ENCODE data around the gene TPSB2. TPM values are rescaled to one million over a fixed set of nuclear protein-coding genes. Genes with fewer than 3 reads are reported as not detected.

The TPSB2 gene
- total and polyA plus RNA-seq, 9 of the 15 experiments (the other 6 are each of a cell fraction or from before 2014, with no cell fraction given), result 0.18 TPM; not detected in 8

- H3K4me2 ChIP-seq (ENCODE audit: insufficient read depth, low read length), result no peak overlapping the region
- H3K9ac ChIP-seq (ENCODE audit: insufficient read depth in 1 of 2, low read depth in 2 of 2, low read length in 2 of 2), result no peak overlapping the region
- H3K4me3 ChIP-seq, result no peak overlapping the region
- DNase-seq (ENCODE audit: extremely low read depth in 1 of 4, low spot score in 3 of 4) (no peak), FAIRE-seq (no peak), ATAC-seq (no peak)
- 19% methylated on average over 18 of the region's 18 CpGs for WGBS (ENCODE audit: insufficient coverage, low coverage, missing lambda C conversion rate)
- H4K20me1 ChIP-seq (replicated peaks; ENCODE audit: control insufficient read depth, insufficient read depth, low read length), result peaks cover 15% of the 10 kb centered on the region
- H3K27me3 ChIP-seq (ENCODE audit: control insufficient read depth in 2 of 2, insufficient read depth in 2 of 2, low read length in 2 of 2), result peaks cover 12 to 65% of the 10 kb centered on the region in 2 experiments; a peak in 3 of 5 replicates
- H3K9me1 ChIP-seq (ENCODE audit: control insufficient read depth, insufficient read depth, low read length), result no peaks in the 10 kb centered on the region
- in situ Hi-C loops (cut with MboI), result no loop called here
- ChIA-PET CTCF (ENCODE audit: low intra/inter-chr PET ratio) (no interaction called here), POLR2A (no interaction called here)
- no peak overlapping the region for H2AFZ ChIP-seq (ENCODE audit: low read depth, low read length)
- no peaks in the 10 kb centered on the region for H3K36me3 ChIP-seq (ENCODE audit: control insufficient read depth, insufficient read depth, low read length)
- H3K4me1 ChIP-seq (replicated peaks in 1 of 2; ENCODE audit: control insufficient read depth in 2 of 2, insufficient read depth in 2 of 2, low read length in 2 of 2), result peaks cover 0 to 58% of the 10 kb centered on the region in 2 experiments; a peak in 2 of 5 replicates
- H3K27ac ChIP-seq (ENCODE audit: extremely low read depth, low read depth, low read length), result no peak overlapping the region
- intact Hi-C loops (cut with micrococcal nuclease), result no loop called here
- BruUV-seq (replicated peaks), result no TSS peak
- H3K9me3 ChIP-seq (replicated peaks; ENCODE audit: control insufficient read depth, insufficient read depth, low read depth, low read length), result no peaks in the 10 kb centered on the region
- no peak for TF ChIP-seq MTA1 (IDR thresholded peaks at IDR 0.05; ENCODE audit: borderline replicate concordance)
- peak; percentile 91 for TF ChIP-seq ZNF146 (CRISPR knock-in tag; IDR thresholded peaks at IDR 0.05; ENCODE audit: unreplicated experiment)
- no peak for TF ChIP-seq SIN3A (IDR thresholded peaks at IDR 0.05; ENCODE audit: borderline replicate concordance in 2 of 2, control insufficient read depth in 1 of 2, low read depth in 2 of 2, low read length in 2 of 2)
- H3K79me2 ChIP-seq (ENCODE audit: control insufficient read depth, insufficient read depth, low read length), result no peaks in the 10 kb centered on the region
These were observed 45.0 kb downstream of the TPSB2 start for GRCh38 chr16:1184980-1185379.

- ATAC-seq, result no peak
- 5% methylated on average over 21 of the region's 26 CpGs for WGBS (ENCODE audit: insufficient coverage, low coverage, missing lambda C conversion rate)
- H3K9ac ChIP-seq (ENCODE audit: insufficient read depth in 1 of 2, low read depth in 2 of 2, low read length in 2 of 2), result no peak overlapping the region
- BruUV-seq (replicated peaks), result no TSS peak
- DNase-seq (ENCODE audit: extremely low read depth in 1 of 4, low spot score in 3 of 4), result no peak
- peaks cover 15% of the 10 kb centered on the region for H4K20me1 ChIP-seq (replicated peaks; ENCODE audit: control insufficient read depth, insufficient read depth, low read length)
- no peaks in the 10 kb centered on the region for H3K9me3 ChIP-seq (replicated peaks; ENCODE audit: control insufficient read depth, insufficient read depth, low read depth, low read length)
- ChIA-PET POLR2A (no interaction called here), CTCF (ENCODE audit: low intra/inter-chr PET ratio) (no interaction called here)
- H3K9me1 ChIP-seq (ENCODE audit: control insufficient read depth, insufficient read depth, low read length), result no peaks in the 10 kb centered on the region
- H3K4me3 ChIP-seq, result no peak overlapping the region
- no peak for FAIRE-seq
- in situ Hi-C loops (cut with MboI), result no loop called here
- no peaks in the 10 kb centered on the region for H3K36me3 ChIP-seq (ENCODE audit: control insufficient read depth, insufficient read depth, low read length)
- no peak overlapping the region for H3K27ac ChIP-seq (ENCODE audit: extremely low read depth, low read depth, low read length)
- peaks cover 0 to 60% of the 10 kb centered on the region in 2 experiments; a peak in 2 of 5 replicates for H3K4me1 ChIP-seq (replicated peaks in 1 of 2; ENCODE audit: control insufficient read depth in 2 of 2, insufficient read depth in 2 of 2, low read length in 2 of 2)
- intact Hi-C loops (cut with micrococcal nuclease), result no loop called here
- peaks cover 12 to 66% of the 10 kb centered on the region in 2 experiments; a peak in 3 of 5 replicates for H3K27me3 ChIP-seq (ENCODE audit: control insufficient read depth in 2 of 2, insufficient read depth in 2 of 2, low read length in 2 of 2)
- H3K4me2 ChIP-seq (ENCODE audit: insufficient read depth, low read length), result no peak overlapping the region
- no peak overlapping the region for H2AFZ ChIP-seq (ENCODE audit: low read depth, low read length)
- H3K79me2 ChIP-seq (ENCODE audit: control insufficient read depth, insufficient read depth, low read length), result no peaks in the 10 kb centered on the region
- TF ChIP-seq NEUROD1 (IDR thresholded peaks at IDR 0.05; ENCODE audit: borderline replicate concordance, low read depth, low read length, partially characterized antibody) (no peak), CTCFL (IDR thresholded peaks at IDR 0.05; ENCODE audit: borderline replicate concordance, insufficient read depth, low read depth, low read length, poor library complexity, severe bottlenecking) (no peak), ZNF232 (CRISPR knock-in tag; IDR thresholded peaks at IDR 0.05) (no peak), E2F6 (IDR thresholded peaks at IDR 0.05; ENCODE audit: borderline replicate concordance in 1 of 2, extremely low read depth in 1 of 2, insufficient read depth in 1 of 2, insufficient read length in 1 of 2, low read depth in 1 of 2, low read length in 1 of 2, poor library complexity in 1 of 2, severe bottlenecking in 1 of 2) (peak in 1 of 2 experiments; percentile 7), USF2 (CRISPR knock-in tag; IDR thresholded peaks at IDR 0.05) (peak; percentile 22; the same call in 1 of the 2 replicates), TAF15 (IDR thresholded peaks at IDR 0.05; ENCODE audit: low read depth, low read length) (no peak)
These were observed 45.7 kb downstream of the TPSB2 start for GRCh38 chr16:1184156-1184868.

All from K562 (cell line).